ENCODE measurements around the gene GPC3.
"Not testable (repeated sequence)": the region's sequence is repeated elsewhere in the genome, so short reads cannot be mapped to it uniquely, and the experiment has no call there.

GPC3 gene

GRCh38 chrX:133995759-133996158 is 10.4 kb upstream of the GPC3 start:
- H3K9me3 ChIP-seq (ENCODE audit: severe bottlenecking) = no peaks in the 10 kb centered on the region
- ATAC-seq (ENCODE audit: low read depth) (no peak), DNase-seq (ENCODE audit: low spot score) (no peak)
- no peak overlapping the region for H3K4me3 ChIP-seq (ENCODE audit: severe bottlenecking)
- H3K36me3 ChIP-seq (ENCODE audit: low read depth) = no peaks in the 10 kb centered on the region
- H3K4me1 ChIP-seq (ENCODE audit: insufficient read depth, poor library complexity, severe bottlenecking) = no peaks in the 10 kb centered on the region
- H3K27ac ChIP-seq (ENCODE audit: poor library complexity, severe bottlenecking) = no peak overlapping the region
- no peaks in the 10 kb centered on the region for H3K27me3 ChIP-seq (ENCODE audit: insufficient read depth, poor library complexity, severe bottlenecking)
- TF ChIP-seq CTCF (IDR thresholded peaks at IDR 0.05; ENCODE audit: poor library complexity, severe bottlenecking) = no peak

- TF ChIP-seq CTCF (IDR thresholded peaks at IDR 0.05; ENCODE audit: poor library complexity, severe bottlenecking) = no peak
- ATAC-seq (ENCODE audit: low read depth) = no peak
- no peaks in the 10 kb centered on the region for H3K36me3 ChIP-seq (ENCODE audit: low read depth)
- no peaks in the 10 kb centered on the region for H3K27me3 ChIP-seq (ENCODE audit: insufficient read depth, poor library complexity, severe bottlenecking)
- H3K27ac ChIP-seq (ENCODE audit: poor library complexity, severe bottlenecking) = no peak overlapping the region
- H3K9me3 ChIP-seq (ENCODE audit: severe bottlenecking) = no peaks in the 10 kb centered on the region
- no peaks in the 10 kb centered on the region for H3K4me1 ChIP-seq (ENCODE audit: insufficient read depth, poor library complexity, severe bottlenecking)
- no peak overlapping the region for H3K4me3 ChIP-seq (ENCODE audit: severe bottlenecking)
- DNase-seq (ENCODE audit: low spot score) = no peak
Observed at GRCh38 chrX:133994576-133994975, 9.2 kb upstream of the GPC3 start.

GRCh38 chrX:133992882-133993281 is 7.5 kb upstream of the GPC3 start:
- no peaks in the 10 kb centered on the region for H3K36me3 ChIP-seq (ENCODE audit: low read depth)
- DNase-seq (ENCODE audit: low spot score) = no peak
- no peaks in the 10 kb centered on the region for H3K9me3 ChIP-seq (ENCODE audit: severe bottlenecking)
- TF ChIP-seq CTCF (IDR thresholded peaks at IDR 0.05; ENCODE audit: poor library complexity, severe bottlenecking) = no peak
- H3K27ac ChIP-seq (ENCODE audit: poor library complexity, severe bottlenecking) = no peak overlapping the region
- H3K4me1 ChIP-seq (ENCODE audit: insufficient read depth, poor library complexity, severe bottlenecking) = no peaks in the 10 kb centered on the region
- ATAC-seq (ENCODE audit: low read depth) = no peak
- no peaks in the 10 kb centered on the region for H3K27me3 ChIP-seq (ENCODE audit: insufficient read depth, poor library complexity, severe bottlenecking)
- H3K4me3 ChIP-seq (ENCODE audit: severe bottlenecking) = no peak overlapping the region

- no peak for ATAC-seq (ENCODE audit: low read depth)
- H3K9me3 ChIP-seq (ENCODE audit: severe bottlenecking) = no peaks in the 10 kb centered on the region
- H3K27ac ChIP-seq (ENCODE audit: poor library complexity, severe bottlenecking) = no peak overlapping the region
- H3K27me3 ChIP-seq (ENCODE audit: insufficient read depth, poor library complexity, severe bottlenecking) = no peaks in the 10 kb centered on the region
- TF ChIP-seq CTCF (IDR thresholded peaks at IDR 0.05; ENCODE audit: poor library complexity, severe bottlenecking) = no peak
- no peaks in the 10 kb centered on the region for H3K4me1 ChIP-seq (ENCODE audit: insufficient read depth, poor library complexity, severe bottlenecking)
- H3K36me3 ChIP-seq (ENCODE audit: low read depth) = no peaks in the 10 kb centered on the region
- DNase-seq (ENCODE audit: low spot score) = no peak
- no peak overlapping the region for H3K4me3 ChIP-seq (ENCODE audit: severe bottlenecking)
Observed at GRCh38 chrX:133991814-133992213, 6.4 kb upstream of the GPC3 start.

GRCh38 chrX:133991057-133991456 is 5.7 kb upstream of the GPC3 start:
- H3K36me3 ChIP-seq (ENCODE audit: low read depth); DNase-seq (ENCODE audit: low spot score); H3K27me3 ChIP-seq (ENCODE audit: insufficient read depth, poor library complexity, severe bottlenecking); ATAC-seq (ENCODE audit: low read depth); H3K4me3 ChIP-seq (ENCODE audit: severe bottlenecking); H3K27ac ChIP-seq (ENCODE audit: poor library complexity, severe bottlenecking); H3K4me1 ChIP-seq (ENCODE audit: insufficient read depth, poor library complexity, severe bottlenecking); H3K9me3 ChIP-seq (ENCODE audit: severe bottlenecking): not testable (repeated sequence)
